Panc1 (cell line): ENCODE data around the gene AEN. TPM values are rescaled to one million over a fixed set of nuclear protein-coding genes. Genes with fewer than 3 reads are reported as not detected.

Experiments used
- ATAC-seq: fragments of 200-7000 bp; cut with Tn5 transposase; 2 replicates; pipeline ENCODE4 v1.9.1; 2020; ENCODE audit warnings: mild to moderate bottlenecking, moderate library complexity
- BruUV-seq: library from RNA; stranded (reverse); fragments of 400-500 nt; replicated peaks from 2 replicates; lab custom pipeline; 2021; lab: Mats Ljungman, UMichigan
- CTCF ChIA-PET: fragments of 300-600 bp; sonication (Branson Sonifier 250); formaldehyde crosslinking; loops from one replicate; lab custom pipeline; 2022; ENCODE audit warnings: antibody characterized with exemption; lab: Charles Lee
- POLR2A ChIA-PET: fragments of 300-600 bp; sonication (Branson Sonifier 250); formaldehyde crosslinking; loops from one replicate; lab custom pipeline; 2022; ENCODE audit warnings: antibody characterized with exemption; lab: Charles Lee
- DNase-seq: peaks from one replicate; pipeline ENCODE4 v3.0.0-alpha.2; 2010; ENCODE audit warnings: low read depth, low spot score
- H3K27ac ChIP-seq: 2 replicates; pipeline ENCODE4 v1.5.1; 2011; ENCODE audit warnings: mild to moderate bottlenecking, low read length, inconsistent platforms
- H3K27me3 ChIP-seq: fragments of 200-500 bp; sonication (Bioruptor generic); 2 replicates; pipeline ENCODE4 v1.6.0; 2014; ENCODE audit warnings: low read length, inconsistent platforms; ENCODE audit not compliant: control insufficient read depth, insufficient read depth
- H3K36me3 ChIP-seq: fragments of 200-500 bp; sonication (Bioruptor generic); 2 replicates; pipeline ENCODE4 v1.5.1; 2014; ENCODE audit warnings: inconsistent platforms, mild to moderate bottlenecking, low read length, moderate library complexity; ENCODE audit not compliant: control insufficient read depth, insufficient read depth
- H3K4me1 ChIP-seq: 2 replicates; pipeline ENCODE4 v1.5.1; 2011; ENCODE audit warnings: inconsistent platforms, mild to moderate bottlenecking, low read length, moderate library complexity; ENCODE audit not compliant: control insufficient read depth, insufficient read depth
- H3K4me3 ChIP-seq, 2 experiments: 2 replicates each; pipeline ENCODE4 v1.5.1; 2011 to 2012; ENCODE audit warnings: low read depth in 2 of 2, low read length in 2 of 2, mild to moderate bottlenecking in 2 of 2, inconsistent platforms in 1 of 2, moderate library complexity in 1 of 2
- H3K9me3 ChIP-seq: fragments of 200-500 bp; sonication (Bioruptor generic); 2 replicates; pipeline ENCODE4 v1.5.1; 2014; ENCODE audit warnings: low read depth, mild to moderate bottlenecking, inconsistent platforms, low read length, moderate library complexity; ENCODE audit not compliant: control insufficient read depth, insufficient read depth
- POLR2AphosphoS5 ChIP-seq: IDR thresholded peaks from 2 replicates; pipeline ENCODE4 v1.6.1; 2012; ENCODE audit warnings: mild to moderate bottlenecking, low read depth, low read length, moderate library complexity
- SIN3A ChIP-seq: IDR thresholded peaks from 2 replicates; pipeline ENCODE4 v1.6.1; 2012; ENCODE audit warnings: low read depth, mild to moderate bottlenecking, low read length, moderate library complexity, borderline replicate concordance; ENCODE audit not compliant: insufficient read depth
- TCF7L2 ChIP-seq: IDR thresholded peaks from 2 replicates; pipeline ENCODE4 v1.6.1; 2011; ENCODE audit warnings: mild to moderate bottlenecking, low read depth, low read length, inconsistent platforms
- in situ Hi-C: cut with HindIII; loops from 2 replicates; pipeline ENCODE4 v1.10.0; 2016; ENCODE audit warnings: low sequenced_read_pairs, low pct_unique_long_range_greater_than_20kb
- intact Hi-C: fragments of 100-400 bp; cut with micrococcal nuclease; formaldehyde crosslinking; loops from one replicate; pipeline ENCODE4 v1.10.0; 2022; ENCODE audit not compliant: unreplicated experiment
- total RNA-seq: library from RNA; stranded (reverse); gene quantifications from one replicate; pipeline ENCODE4 v1.2.1, GENCODE V29; 2021; ENCODE audit not compliant: unreplicated experiment
- TF ChIP-seq, protein P1 (sequence below): fragments of 450-650 bp; IDR thresholded peaks from 2 replicates; pipeline ENCODE4 v1.5.1; 2017; ENCODE audit warnings: mild to moderate bottlenecking
- TF ChIP-seq, protein P2 (sequence below), 2 experiments: IDR thresholded peaks; 2 replicates each; pipeline ENCODE4 v1.6.1; 2011 to 2012; ENCODE audit warnings: low read depth in 2 of 2, control low read depth in 1 of 2, low read length in 1 of 2, mild to moderate bottlenecking in 1 of 2, moderate library complexity in 1 of 2; ENCODE audit not compliant: insufficient read depth in 1 of 2

The AEN gene
- total RNA-seq, 1 experiment from 2014 or later = 38.7 TPM

DNA sequence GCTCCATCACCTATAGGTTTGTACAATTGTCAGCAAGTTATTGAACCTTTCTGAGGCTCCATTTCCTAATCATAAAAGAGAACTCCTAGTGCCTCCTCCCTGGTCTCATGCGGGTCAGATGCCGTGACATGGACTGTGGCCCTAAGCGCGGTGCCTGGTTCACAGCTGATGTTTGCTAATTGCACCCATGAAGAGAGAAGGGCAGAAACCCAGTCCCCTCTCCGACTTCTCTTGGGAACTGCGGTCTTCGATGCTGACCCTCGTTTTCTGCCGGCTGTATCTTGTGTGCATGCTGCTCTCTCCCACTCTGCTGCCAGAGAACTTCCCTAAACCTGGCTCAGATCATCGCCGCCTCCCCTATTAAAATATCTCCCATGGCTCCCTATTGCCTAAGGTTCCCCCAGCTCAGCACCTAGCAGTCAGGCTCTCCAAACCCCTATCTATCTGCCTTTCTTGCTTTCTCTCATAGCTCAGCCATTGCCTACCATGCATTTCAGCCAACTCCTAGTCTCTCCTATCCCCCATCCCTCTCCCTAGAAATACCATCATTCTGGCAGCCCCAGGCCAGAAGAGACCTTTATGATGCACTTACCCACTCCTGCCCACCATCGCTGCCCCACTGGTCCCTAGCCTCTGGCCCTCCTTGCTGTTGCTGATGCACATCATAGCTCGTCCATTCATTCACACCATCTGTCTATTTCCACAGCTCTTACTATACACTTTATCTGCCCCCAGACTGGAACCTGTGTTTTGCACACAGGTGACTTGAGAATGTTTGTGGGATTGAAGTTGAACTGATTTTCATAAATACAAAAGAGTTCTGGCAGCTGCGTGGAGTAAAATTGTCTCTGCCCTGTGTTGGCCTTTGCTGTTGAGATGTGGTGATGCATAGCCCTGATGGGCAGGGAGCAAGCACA lies 24.3 kb downstream of the AEN start:
- TF ChIP-seq, protein P1, sequence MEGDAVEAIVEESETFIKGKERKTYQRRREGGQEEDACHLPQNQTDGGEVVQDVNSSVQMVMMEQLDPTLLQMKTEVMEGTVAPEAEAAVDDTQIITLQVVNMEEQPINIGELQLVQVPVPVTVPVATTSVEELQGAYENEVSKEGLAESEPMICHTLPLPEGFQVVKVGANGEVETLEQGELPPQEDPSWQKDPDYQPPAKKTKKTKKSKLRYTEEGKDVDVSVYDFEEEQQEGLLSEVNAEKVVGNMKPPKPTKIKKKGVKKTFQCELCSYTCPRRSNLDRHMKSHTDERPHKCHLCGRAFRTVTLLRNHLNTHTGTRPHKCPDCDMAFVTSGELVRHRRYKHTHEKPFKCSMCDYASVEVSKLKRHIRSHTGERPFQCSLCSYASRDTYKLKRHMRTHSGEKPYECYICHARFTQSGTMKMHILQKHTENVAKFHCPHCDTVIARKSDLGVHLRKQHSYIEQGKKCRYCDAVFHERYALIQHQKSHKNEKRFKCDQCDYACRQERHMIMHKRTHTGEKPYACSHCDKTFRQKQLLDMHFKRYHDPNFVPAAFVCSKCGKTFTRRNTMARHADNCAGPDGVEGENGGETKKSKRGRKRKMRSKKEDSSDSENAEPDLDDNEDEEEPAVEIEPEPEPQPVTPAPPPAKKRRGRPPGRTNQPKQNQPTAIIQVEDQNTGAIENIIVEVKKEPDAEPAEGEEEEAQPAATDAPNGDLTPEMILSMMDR = no peak
- no peak for TF ChIP-seq TCF7L2
- TF ChIP-seq, protein P2, sequence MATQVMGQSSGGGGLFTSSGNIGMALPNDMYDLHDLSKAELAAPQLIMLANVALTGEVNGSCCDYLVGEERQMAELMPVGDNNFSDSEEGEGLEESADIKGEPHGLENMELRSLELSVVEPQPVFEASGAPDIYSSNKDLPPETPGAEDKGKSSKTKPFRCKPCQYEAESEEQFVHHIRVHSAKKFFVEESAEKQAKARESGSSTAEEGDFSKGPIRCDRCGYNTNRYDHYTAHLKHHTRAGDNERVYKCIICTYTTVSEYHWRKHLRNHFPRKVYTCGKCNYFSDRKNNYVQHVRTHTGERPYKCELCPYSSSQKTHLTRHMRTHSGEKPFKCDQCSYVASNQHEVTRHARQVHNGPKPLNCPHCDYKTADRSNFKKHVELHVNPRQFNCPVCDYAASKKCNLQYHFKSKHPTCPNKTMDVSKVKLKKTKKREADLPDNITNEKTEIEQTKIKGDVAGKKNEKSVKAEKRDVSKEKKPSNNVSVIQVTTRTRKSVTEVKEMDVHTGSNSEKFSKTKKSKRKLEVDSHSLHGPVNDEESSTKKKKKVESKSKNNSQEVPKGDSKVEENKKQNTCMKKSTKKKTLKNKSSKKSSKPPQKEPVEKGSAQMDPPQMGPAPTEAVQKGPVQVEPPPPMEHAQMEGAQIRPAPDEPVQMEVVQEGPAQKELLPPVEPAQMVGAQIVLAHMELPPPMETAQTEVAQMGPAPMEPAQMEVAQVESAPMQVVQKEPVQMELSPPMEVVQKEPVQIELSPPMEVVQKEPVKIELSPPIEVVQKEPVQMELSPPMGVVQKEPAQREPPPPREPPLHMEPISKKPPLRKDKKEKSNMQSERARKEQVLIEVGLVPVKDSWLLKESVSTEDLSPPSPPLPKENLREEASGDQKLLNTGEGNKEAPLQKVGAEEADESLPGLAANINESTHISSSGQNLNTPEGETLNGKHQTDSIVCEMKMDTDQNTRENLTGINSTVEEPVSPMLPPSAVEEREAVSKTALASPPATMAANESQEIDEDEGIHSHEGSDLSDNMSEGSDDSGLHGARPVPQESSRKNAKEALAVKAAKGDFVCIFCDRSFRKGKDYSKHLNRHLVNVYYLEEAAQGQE (IDR thresholded peaks at IDR 0.05; ENCODE audit: insufficient read depth in 1 of 2, low read depth in 2 of 2, low read length in 1 of 2) = no peak
- TF ChIP-seq POLR2AphosphoS5 = no peak
- no peak for TF ChIP-seq SIN3A
- DNase-seq (no peak), ATAC-seq (no peak)
- BruUV-seq = no TSS peak
- in situ Hi-C loops (no loop called here), intact Hi-C loops (no loop called here)
- POLR2A ChIA-PET = no interaction called here
- Histone ChIP-seq H3K27me3 (no peaks in the 10 kb centered on the region), H3K4me3 (no peak overlapping the region), H3K9me3 (no peaks in the 10 kb centered on the region), H3K36me3 (no peaks in the 10 kb centered on the region), H3K27ac (no peak overlapping the region), H3K4me1 (peaks cover 6% of the 10 kb centered on the region)
- CTCF ChIA-PET = no interaction called here

DNA sequence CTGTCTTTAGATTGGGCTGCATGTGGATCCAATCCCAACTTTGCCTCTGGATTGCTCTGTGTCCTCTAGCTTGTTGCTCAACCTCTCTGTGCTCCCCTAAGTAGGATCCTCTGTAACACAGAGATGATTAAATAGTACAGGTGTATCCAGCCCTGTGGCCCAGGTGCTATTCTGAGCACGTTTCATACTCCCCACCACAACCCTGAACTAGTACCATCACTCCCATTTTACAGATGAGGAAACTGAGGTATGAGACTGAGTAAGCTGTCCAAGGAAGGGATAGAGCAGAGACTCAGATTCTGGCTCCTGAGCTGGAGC lies 24.9 kb downstream of the AEN start:
- ATAC-seq = no peak
- POLR2A ChIA-PET = no interaction called here
- H3K36me3 ChIP-seq = no peaks in the 10 kb centered on the region
- no peaks in the 10 kb centered on the region for H3K27me3 ChIP-seq
- H3K9me3 ChIP-seq = no peaks in the 10 kb centered on the region
- H3K4me3 ChIP-seq = no peak overlapping the region
- peaks cover 6% of the 10 kb centered on the region for H3K4me1 ChIP-seq
- no peak for DNase-seq
- intact Hi-C loops = no loop called here
- in situ Hi-C loops = no loop called here
- no peak overlapping the region for H3K27ac ChIP-seq
- CTCF ChIA-PET = no interaction called here
- no TSS peak for BruUV-seq
- TF ChIP-seq, protein P2 (IDR thresholded peaks at IDR 0.05; ENCODE audit: insufficient read depth in 1 of 2, low read depth in 2 of 2, low read length in 1 of 2) = no peak
- TF ChIP-seq SIN3A (no peak), TCF7L2 (no peak), POLR2AphosphoS5 (no peak)
- TF ChIP-seq, protein P1 = no peak
